ENCODE measurements around the gene MRPS25.

GRCh38 chr3:15052335-15053242 lies 12.5 kb downstream of the MRPS25 start:
- TF ChIP-seq, protein P1, sequence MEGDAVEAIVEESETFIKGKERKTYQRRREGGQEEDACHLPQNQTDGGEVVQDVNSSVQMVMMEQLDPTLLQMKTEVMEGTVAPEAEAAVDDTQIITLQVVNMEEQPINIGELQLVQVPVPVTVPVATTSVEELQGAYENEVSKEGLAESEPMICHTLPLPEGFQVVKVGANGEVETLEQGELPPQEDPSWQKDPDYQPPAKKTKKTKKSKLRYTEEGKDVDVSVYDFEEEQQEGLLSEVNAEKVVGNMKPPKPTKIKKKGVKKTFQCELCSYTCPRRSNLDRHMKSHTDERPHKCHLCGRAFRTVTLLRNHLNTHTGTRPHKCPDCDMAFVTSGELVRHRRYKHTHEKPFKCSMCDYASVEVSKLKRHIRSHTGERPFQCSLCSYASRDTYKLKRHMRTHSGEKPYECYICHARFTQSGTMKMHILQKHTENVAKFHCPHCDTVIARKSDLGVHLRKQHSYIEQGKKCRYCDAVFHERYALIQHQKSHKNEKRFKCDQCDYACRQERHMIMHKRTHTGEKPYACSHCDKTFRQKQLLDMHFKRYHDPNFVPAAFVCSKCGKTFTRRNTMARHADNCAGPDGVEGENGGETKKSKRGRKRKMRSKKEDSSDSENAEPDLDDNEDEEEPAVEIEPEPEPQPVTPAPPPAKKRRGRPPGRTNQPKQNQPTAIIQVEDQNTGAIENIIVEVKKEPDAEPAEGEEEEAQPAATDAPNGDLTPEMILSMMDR (conservative IDR thresholded peaks at IDR 0.05), result no peak
- TF ChIP-seq ZFX (IDR thresholded peaks at IDR 0.05), result no peak

All from C4-2B (cell line).